Erythroblast (primary cell): ENCODE results near the gene TPTE.
"Not testable (repeated sequence)": the region's sequence is repeated elsewhere in the genome, so short reads cannot be mapped to it uniquely, and the experiment has no call there.

Source experiments
- GATA1 ChIP-seq: IDR thresholded peaks from 2 replicates; pipeline ENCODE4 v1.6.1; 2011; ENCODE audit warnings: low read depth, mild to moderate bottlenecking, control low read depth, low read length, moderate library complexity
- POLR2A ChIP-seq: IDR thresholded peaks from 2 replicates; pipeline ENCODE4 v1.6.1; 2011; ENCODE audit warnings: mild to moderate bottlenecking, low read length

DNA sequence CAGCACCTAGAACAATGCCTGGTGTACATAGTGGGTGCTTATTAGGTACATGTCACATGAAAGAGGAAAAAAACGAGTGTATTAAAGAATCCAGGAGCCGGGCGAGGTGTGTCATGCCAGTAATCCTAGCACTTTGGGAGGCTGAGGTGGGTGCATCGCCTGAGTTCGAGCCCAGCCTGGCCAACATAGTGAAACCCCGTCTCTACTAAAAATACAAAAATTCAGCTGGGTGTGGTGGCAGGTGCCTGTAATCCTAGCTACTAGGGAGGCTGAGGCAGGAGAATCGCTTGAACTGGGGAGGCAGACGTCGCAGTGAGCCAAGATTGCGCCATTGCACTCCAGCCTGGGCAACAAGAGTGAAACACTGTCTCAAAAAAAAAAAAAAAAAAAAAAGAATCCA lies 3.5 kb upstream of the TPTE start:
- not testable (repeated sequence) for TF ChIP-seq POLR2A, GATA1
